ENCODE data around the gene FBXL13.
"Not testable (repeated sequence)": the region's sequence is repeated elsewhere in the genome, so short reads cannot be mapped to it uniquely, and the experiment has no call there.

The FBXL13 gene

GRCh38 chr7:102983602-102984001, 91.0 kb downstream of the FBXL13 start:
- DNase-seq (ENCODE audit: low read depth in 3 of 3) = no peak

- DNase-seq (ENCODE audit: low read depth in 3 of 3) = no peak
These were observed 92.4 kb downstream of the FBXL13 start for GRCh38 chr7:102982235-102982634.

DNA sequence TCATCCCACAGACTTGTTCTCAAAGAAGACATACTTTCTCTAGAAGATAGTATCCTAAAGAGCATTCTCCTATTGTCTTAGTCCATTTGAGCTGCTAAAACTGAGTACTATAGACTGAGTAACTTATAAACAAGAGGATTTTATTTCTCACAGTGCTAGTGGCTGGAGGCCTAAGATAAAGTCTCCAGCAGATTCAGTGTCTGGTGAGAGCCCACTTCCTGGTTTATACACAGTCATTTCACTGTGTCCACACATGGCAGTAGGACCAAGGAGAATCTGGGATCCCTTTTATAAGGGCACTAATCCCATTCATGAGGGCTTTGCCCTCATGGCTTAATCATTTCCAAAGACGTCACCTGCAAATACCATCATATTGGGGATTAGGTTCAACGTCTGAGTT, 93.1 kb downstream of the FBXL13 start:
- DNase-seq (ENCODE audit: low read depth in 3 of 3) = no peak

GRCh38 chr7:102979670-102980069, 94.9 kb downstream of the FBXL13 start:
- DNase-seq (ENCODE audit: low read depth in 3 of 3) = no peak

DNA sequence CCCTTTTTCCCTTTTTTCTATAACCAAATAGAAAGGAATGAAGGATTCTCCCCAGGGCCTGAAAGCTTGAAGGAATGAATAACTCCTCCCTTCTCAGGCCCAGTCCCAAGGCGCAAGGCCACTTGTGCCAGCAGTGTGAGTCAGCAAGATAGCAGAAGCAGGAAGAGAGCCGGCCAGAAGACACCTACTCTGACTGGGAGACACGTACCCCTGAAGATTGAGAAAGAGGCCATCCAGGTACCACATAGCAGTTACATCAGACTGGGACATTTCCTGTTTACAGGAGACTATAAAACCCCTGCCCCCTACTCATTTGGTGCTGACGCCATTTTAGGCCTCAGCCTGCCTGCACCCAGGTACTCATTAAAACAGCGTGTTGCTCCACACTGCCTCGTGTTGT, 96.3 kb downstream of the FBXL13 start:
- no peak for DNase-seq (ENCODE audit: low read depth in 3 of 3)

- not testable (repeated sequence) for DNase-seq (ENCODE audit: low read depth in 3 of 3)
These were observed 97.0 kb downstream of the FBXL13 start for GRCh38 chr7:102977586-102977985.

DNA sequence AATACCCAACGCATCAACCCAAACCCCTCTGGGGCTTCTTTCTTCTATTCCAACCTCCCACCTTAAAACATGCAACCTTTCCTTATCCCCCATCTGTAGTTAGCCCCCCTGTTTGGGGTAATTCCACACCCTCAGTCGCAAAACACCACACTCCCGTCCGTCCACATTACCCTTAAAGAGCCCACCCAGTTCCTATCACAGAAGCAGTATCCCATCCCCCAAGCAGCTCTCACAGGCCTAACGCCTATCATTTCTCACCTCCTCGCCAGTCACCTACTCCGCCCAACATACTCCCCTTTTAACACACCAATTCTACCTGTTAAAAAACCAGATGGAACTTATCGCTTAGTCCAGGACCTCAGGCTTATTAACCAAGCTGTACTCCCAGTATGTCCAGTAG, 98.1 kb downstream of the FBXL13 start:
- DNase-seq (ENCODE audit: low read depth in 3 of 3) = no peak

DNA sequence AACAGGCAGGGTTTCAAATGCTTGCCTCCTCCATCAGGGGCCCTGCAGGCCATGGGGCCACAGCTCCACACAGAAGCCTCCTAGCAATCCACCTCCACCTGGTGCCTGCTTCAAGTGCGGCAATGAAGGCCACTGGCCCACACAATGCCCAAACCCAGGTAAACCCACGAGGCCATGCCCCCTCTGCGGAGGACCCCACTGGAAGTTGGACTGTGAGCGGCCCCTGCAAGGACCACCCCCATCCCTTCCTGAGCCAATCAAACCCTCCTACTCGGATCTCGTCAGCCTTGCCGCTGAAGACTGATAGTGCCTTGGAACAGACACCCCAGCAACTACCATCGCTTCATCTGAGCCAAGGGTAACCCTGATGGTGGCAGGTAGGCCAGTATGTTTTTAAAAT, 98.7 kb downstream of the FBXL13 start:
- no peak for DNase-seq (ENCODE audit: low read depth in 3 of 3)

DNA sequence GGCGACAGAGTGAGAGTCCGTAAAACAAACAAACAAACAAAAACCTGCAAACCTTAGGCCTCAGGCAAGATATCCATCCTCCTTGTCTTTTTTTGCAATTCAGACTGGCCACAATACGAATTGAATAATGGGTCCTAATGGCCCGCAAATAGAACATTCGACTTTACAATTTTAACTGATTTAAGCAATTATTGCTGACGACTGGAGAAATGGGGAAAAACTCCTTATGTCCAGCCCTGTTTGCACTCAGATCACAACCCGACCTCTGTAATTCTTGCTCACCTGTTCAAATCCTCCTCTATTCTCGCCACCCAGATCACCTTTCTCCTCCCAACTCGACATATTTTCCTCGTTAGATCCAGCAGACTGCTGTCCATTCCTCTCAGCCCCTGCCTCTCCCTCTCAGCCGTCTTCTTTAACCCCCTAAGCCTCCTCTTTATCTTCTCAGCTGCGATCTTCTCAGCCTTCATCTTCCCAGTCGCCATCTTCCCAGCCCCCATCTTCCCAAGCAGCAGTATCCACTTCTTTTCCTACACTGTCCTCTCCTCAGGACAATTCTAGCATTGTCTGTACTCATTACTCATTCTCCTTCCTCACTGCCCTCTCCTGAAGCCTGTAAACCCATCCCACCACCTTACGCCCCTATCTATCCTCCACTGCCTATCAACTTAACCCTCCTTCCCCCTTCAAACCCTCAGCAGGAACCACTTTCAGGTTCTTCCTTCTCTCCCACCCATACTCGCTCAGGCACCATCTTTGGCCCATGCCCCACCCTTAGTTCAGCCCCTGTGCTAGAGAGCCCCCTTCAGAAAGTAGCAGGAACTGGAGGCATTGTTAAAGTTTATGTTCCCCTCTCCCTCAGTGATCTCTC, 100.0 kb downstream of the FBXL13 start:
- DNase-seq (ENCODE audit: low read depth in 3 of 3) = no peak

DNA sequence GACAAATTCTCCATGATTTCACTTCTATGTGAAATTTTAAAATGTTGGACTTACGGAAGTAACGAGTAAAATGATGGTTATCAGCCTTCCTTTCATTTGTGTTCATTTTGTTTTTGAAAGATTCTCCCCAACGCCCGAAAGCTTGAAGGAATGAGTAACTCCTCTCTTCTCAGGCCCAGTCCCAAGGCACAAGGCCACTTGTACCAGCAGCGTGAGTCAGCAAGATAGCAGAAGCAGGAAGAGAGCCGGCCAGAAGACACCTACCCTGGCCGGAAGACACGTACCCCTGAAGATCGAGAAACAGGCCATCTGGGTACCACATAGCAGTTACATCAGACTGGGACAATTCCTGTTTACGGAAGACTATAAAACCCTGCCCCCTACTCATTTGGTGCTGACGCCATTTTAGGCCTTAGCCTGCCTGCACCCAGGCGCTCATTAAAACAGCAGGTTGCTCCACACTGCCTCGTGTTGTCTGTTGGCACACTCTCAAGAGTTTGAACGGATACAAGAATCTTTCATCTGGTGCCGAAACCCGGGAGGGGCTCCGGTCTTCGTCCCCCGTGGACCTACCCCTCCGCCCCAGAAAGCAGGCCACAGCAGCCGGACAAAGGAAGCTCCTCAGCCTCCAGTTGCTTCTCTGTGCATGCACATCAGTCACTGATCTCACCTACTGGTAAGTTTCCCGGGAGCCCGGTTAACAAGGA, 101.3 kb downstream of the FBXL13 start:
- no peak for DNase-seq (ENCODE audit: low read depth in 3 of 3)

DNA sequence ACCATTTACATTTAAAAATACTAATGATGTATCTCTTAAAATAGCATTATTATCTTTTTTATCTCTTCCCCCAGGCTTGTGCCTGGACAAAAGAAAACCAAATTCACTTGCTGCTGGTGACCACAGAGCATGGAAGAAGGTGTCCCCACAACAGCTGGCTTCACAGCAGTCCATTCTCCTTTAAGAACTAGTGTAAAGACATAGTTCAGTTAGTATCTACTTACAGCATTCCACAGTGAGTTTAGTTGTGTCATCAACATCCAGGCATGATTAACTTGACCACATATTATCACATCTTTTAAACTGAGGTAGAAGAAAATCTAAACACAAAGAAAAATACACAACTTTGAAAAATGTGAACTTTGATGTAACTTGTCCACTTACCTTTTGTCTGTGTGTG, 106.8 kb downstream of the FBXL13 start:
- no peak for DNase-seq (ENCODE audit: low read depth in 3 of 3)

DNA sequence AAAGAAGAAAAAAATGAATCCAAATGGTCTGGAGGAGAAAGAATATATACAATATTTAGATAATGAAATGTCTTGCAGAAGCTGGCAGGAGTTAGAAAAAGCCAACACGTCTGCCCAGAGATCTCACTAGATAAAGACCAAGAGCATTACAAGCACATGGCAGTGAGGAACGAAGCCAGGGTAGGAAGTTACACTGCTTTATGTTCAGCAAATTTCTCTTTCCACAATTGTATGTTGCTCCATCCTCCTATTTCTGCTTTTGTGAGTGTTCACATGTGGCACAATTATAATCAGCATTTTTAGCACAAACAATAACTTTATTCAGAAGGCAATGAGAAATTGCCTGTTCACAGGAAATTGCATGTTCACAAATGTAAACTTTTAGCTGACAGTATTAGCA, 108.1 kb downstream of the FBXL13 start:
- no peak for DNase-seq (ENCODE audit: low read depth in 3 of 3)

- not testable (repeated sequence) for DNase-seq (ENCODE audit: low read depth in 3 of 3)
These were observed 112.6 kb downstream of the FBXL13 start for GRCh38 chr7:102961993-102962392.

DNA sequence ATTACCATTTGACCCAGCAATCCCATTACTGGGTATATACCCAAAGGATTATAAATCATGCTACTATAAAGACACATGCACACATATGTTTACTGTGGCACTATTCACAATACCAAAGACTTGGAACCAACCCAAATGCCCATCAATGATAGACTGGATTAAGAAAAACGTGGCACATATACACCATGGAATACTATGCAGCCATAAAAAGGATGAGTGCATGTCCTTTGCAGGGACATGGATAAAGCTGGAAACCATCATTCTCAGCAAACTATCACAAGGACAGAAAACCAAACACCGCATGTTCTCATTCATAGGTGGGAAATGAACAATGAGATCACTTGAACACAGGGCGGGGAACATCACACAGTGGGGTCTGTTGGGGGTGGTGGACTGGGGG, 116.6 kb downstream of the FBXL13 start:
- not testable (repeated sequence) for DNase-seq (ENCODE audit: low read depth in 3 of 3)

DNA sequence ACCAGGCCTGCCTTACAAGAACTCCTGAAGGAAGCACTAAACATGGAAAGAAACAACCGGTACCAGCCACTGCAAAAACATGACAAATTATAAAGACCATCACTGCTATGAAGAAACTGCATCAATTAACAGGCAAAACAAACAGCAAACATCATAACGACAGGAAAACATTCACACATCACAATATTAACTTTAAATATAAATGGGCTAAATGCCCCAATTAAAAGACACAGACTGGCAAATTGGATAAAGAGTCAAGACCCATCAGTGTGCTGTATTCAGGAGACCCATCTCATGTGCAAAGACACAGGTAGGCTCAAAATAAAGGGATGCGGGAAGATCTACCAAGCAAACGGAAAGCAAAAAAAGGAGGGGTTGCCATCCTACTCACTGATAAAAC, 120.2 kb downstream of the FBXL13 start:
- DNase-seq (ENCODE audit: low read depth in 3 of 3) = not testable (repeated sequence)

DNA sequence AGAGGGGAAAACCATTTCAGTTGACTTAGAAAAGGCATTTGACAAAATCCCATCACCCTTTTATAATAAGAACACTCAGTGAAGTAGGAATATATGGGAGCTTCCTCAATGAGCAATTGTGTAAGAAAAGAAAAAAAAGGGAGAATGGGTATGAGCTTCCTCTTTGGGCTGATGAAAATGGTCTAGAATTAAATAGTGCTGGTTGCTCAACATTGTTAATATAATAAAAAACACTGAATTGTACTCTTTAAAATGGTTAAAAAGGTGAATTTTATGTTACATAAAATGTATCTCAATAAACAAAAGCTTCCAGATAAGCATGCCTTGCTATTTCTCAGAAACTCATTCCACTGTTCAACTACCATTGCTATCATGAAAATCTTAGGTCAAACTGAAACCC, 121.2 kb downstream of the FBXL13 start:
- no peak for DNase-seq (ENCODE audit: low read depth in 3 of 3)

GRCh38 chr7:102951839-102952238, 122.8 kb downstream of the FBXL13 start:
- DNase-seq (ENCODE audit: low read depth in 3 of 3) = no peak

DNA sequence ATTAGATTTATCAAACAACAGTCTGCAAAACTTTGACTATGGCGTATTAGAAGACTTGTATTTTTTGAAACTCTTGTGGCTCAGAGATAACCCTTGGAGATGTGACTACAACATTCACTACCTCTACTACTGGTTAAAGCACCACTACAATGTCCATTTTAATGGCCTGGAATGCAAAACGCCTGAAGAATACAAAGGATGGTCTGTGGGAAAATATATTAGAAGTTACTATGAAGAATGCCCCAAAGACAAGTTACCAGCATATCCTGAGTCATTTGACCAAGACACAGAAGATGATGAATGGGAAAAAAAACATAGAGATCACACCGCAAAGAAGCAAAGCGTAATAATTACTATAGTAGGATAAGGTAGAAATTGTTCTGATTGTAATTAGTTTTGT, 130.4 kb downstream of the FBXL13 start:
- DNase-seq (ENCODE audit: low read depth in 3 of 3) = no peak

- no peak for DNase-seq (ENCODE audit: low read depth in 3 of 3)
These were observed 131.0 kb downstream of the FBXL13 start for GRCh38 chr7:102943423-102944169.

DNA sequence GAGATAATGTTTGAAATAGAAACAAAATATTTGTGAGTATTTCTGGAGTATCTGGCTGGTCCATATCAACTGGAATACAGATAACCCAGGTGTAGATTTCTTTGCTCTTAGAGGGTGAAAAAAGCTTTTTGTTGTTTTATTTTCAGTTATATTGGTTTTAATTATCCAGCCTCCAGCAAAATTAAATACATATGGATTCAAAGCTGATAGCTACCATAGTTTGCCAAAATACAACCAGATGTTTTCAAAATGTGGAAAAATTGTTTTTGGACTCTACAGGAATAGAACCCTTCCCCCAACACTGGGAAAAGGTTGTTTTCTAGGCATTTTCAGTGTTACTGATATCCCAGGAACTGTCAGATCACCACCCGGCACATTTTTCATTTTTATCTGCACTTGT, 131.7 kb downstream of the FBXL13 start:
- DNase-seq (ENCODE audit: low read depth in 3 of 3) = no peak

DNA sequence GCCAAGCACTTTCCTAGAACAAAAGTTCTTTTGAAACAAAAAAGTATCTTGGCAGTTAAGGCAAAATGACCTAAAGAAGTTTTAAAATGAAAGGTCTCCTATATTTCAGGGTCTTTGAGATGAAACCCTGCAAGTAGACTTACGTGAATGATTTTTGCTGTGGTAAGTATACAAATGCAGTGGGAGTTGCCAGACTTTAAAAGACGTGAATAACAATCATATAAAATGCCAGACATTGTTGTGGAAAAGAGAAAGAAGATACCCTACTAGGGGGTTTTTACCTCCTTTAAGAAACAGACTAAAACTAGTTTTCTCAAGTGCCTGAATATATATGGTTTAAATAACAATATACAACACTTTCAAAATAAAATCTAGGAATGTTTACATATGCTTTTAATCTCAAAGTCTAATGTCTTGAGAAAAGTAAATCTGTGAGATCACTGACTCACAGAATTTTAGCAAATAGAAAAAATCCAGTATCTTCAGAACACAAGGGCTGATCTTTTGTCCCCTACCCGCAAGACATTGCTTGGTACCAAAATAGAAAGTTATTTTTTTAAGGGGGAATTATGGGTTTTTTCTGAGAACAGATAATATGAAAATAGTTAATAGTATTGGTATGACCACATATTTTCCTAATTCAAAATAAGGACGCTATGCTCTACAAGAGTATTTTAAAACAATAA, 132.3 kb downstream of the FBXL13 start:
- no peak for DNase-seq (ENCODE audit: low read depth in 3 of 3)

DNA sequence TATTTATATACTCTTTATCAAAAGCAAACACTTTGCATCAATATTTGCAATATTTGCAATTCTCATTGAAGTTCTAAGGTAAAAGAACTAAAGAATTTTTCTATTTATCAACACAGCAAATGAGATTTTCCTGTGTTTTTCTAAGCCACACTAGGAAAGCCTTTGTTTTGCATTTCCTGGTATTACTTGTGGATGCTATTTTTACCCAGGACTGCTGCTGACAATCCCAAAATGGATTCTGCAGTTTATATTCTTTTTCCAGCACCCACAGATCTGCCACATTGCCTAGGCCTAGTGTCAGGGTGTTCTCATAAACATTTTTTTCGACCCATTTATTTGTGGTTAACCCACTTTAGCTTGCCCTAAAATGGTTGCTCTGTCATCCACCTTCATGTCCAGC, 135.9 kb downstream of the FBXL13 start:
- no peak for DNase-seq (ENCODE audit: low read depth in 3 of 3)
